ENCODE data around the gene MCM8. TPM values are rescaled to one million over a fixed set of nuclear protein-coding genes. Genes with fewer than 3 reads are reported as not detected.

MCM8 gene
- total RNA-seq, 1 donor from 2014 or later: 5.2 TPM

DNA sequence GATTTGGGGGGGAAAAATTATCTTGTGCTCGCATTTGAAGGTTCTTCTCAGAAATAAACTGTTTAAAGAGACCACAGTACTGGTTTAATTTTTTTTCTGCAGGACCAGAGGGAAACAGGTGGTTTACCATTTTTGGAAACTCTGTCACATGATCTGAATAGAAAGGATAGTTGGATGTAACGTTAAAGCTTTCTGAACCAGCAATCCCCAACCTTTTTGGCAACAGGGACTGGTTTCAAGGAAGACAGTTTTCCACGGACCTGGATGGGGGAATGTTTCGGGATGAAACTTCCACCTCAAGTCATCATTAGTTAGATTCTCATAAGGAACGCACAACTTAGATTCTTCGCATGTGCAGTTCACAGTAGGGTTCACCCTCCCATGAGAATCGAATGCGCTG lies 50.4 kb downstream of the MCM8 start:
- ATAC-seq (no peak), DNase-seq (no peak)
- peaks cover 6% of the 10 kb centered on the region for H3K4me1 ChIP-seq
- no peaks in the 10 kb centered on the region for H3K9me3 ChIP-seq
- peaks cover 1% of the 10 kb centered on the region for H3K36me3 ChIP-seq
- H3K27me3 ChIP-seq: no peaks in the 10 kb centered on the region
- H3K4me3 ChIP-seq: no peak overlapping the region
- TF ChIP-seq, protein P1, sequence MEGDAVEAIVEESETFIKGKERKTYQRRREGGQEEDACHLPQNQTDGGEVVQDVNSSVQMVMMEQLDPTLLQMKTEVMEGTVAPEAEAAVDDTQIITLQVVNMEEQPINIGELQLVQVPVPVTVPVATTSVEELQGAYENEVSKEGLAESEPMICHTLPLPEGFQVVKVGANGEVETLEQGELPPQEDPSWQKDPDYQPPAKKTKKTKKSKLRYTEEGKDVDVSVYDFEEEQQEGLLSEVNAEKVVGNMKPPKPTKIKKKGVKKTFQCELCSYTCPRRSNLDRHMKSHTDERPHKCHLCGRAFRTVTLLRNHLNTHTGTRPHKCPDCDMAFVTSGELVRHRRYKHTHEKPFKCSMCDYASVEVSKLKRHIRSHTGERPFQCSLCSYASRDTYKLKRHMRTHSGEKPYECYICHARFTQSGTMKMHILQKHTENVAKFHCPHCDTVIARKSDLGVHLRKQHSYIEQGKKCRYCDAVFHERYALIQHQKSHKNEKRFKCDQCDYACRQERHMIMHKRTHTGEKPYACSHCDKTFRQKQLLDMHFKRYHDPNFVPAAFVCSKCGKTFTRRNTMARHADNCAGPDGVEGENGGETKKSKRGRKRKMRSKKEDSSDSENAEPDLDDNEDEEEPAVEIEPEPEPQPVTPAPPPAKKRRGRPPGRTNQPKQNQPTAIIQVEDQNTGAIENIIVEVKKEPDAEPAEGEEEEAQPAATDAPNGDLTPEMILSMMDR (IDR thresholded peaks at IDR 0.05): no peak
- intact Hi-C loops (cut with DNase I): no loop called here
- no peak overlapping the region for H3K27ac ChIP-seq

DNA sequence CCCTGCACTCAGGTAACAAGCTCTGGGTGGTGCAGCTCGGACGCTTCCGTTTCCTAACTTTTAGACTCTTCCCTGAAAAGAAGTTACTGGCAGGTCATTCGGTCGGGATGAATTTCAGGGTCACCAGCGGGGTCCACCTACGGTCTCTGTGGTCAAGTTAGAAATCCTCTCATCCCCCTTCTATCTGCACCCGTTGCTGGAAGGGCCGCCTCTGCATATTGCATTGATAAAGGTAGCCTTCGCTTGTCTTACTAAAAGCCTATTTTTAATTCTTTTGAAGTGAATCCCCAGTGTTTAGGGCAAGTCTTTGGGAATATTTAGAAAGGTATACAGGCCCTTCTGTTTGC lies 56.1 kb downstream of the MCM8 start:
- no peak for DNase-seq
- Histone ChIP-seq H3K4me1 (peaks cover 32% of the 10 kb centered on the region), H3K36me3 (peaks cover 18% of the 10 kb centered on the region), H3K9me3 (no peaks in the 10 kb centered on the region), H3K27ac (peak overlapping the region; percentile 82), H3K4me3 (peak overlapping the region; percentile 78), H3K27me3 (no peaks in the 10 kb centered on the region)
- intact Hi-C loops (cut with DNase I): no loop called here
- TF ChIP-seq, protein P1 (IDR thresholded peaks at IDR 0.05): no peak
- no peak for ATAC-seq

DNA sequence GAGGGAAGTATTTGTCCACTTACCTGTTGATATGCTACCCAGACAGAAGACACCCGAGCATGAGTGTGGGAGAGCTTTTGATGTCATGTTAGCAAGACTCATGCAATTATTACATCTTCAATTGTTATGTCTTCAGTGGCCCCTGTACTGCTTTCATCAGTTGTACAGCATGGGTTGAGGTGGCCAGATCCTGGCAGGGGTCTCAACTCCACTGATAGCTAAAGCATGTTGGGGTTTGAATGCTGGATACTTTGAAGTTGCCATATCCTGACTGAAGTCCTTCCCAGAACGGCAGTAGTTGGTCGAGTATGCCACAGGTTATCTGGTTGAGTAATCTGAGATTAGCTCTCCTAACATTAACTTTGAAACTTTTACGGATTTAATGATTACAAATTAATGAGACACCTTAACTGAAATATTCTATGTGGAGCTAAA lies 56.7 kb downstream of the MCM8 start:
- no peak for ATAC-seq
- H3K4me3 ChIP-seq: peak overlapping the region; percentile 78
- peaks cover 24% of the 10 kb centered on the region for H3K36me3 ChIP-seq
- intact Hi-C loops (cut with DNase I): no loop called here
- TF ChIP-seq, protein P1 (IDR thresholded peaks at IDR 0.05): no peak
- DNase-seq: no peak
- no peaks in the 10 kb centered on the region for H3K9me3 ChIP-seq
- H3K4me1 ChIP-seq: peaks cover 32% of the 10 kb centered on the region
- no peaks in the 10 kb centered on the region for H3K27me3 ChIP-seq
- peak overlapping the region; percentile 82 for H3K27ac ChIP-seq

DNA sequence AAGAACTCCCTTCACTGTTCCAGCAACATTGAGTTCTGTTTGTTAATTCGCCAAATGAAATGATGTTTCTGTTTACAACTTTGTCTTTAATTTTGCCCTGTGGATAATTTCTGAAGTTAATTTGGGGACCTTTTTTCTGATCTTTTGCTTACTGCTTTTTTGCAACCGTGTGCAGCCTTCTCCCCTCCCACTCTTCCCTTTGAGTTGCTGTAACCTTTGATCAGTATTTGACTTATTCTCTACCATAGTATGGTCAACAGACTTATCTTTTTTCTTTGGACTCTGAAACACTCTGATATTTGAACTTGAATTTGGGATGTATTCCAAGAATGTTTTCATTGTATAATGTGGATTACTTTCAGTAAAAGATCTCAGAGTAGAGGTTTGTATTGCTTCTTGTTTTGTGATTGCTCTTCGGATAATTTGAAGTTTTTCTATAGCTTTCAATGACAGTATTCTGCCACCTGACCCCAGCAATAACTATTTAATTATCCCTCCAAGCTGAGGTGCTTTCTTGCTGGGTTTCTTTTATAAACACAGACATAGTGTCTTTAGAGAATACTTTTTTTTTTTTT lies 57.2 kb downstream of the MCM8 start:
- TF ChIP-seq, protein P1 (IDR thresholded peaks at IDR 0.05): no peak
- no peak for ATAC-seq
- intact Hi-C loops (cut with DNase I): no loop called here
- H3K9me3 ChIP-seq: no peaks in the 10 kb centered on the region
- peaks cover 32% of the 10 kb centered on the region for H3K4me1 ChIP-seq
- H3K27ac ChIP-seq: peak overlapping the region; percentile 82
- no peak for DNase-seq
- H3K4me3 ChIP-seq: peak overlapping the region; percentile 78
- no peaks in the 10 kb centered on the region for H3K27me3 ChIP-seq
- H3K36me3 ChIP-seq: peaks cover 29% of the 10 kb centered on the region

DNA sequence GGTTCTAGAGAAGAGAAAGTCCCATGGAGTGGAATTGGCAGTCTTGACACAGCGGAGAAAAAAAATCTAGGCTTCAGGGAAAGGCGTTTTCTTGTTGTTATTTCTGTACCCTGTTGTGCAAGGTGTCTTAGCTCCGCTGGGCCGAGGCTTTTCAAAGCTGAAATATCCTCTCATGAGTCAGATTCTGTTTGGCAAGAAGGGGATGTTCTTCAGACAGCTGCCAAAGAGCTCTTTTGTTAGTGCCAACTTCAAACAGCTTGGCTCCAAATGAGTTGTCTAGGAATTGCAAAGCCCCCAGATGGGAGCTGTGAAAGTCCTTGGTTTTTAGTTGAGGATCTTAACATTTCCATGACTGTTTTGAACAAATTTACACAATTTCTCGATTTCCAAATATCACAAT lies 57.8 kb downstream of the MCM8 start:
- ATAC-seq (peak; percentile 42), DNase-seq (no peak)
- no peaks in the 10 kb centered on the region for H3K9me3 ChIP-seq
- H3K27ac ChIP-seq: peak overlapping the region; percentile 82
- H3K4me3 ChIP-seq: peak overlapping the region; percentile 78
- intact Hi-C loops (cut with DNase I): no loop called here
- H3K4me1 ChIP-seq: peaks cover 32% of the 10 kb centered on the region
- TF ChIP-seq, protein P1 (IDR thresholded peaks at IDR 0.05): no peak
- H3K27me3 ChIP-seq: no peaks in the 10 kb centered on the region
- H3K36me3 ChIP-seq: peaks cover 35% of the 10 kb centered on the region

DNA sequence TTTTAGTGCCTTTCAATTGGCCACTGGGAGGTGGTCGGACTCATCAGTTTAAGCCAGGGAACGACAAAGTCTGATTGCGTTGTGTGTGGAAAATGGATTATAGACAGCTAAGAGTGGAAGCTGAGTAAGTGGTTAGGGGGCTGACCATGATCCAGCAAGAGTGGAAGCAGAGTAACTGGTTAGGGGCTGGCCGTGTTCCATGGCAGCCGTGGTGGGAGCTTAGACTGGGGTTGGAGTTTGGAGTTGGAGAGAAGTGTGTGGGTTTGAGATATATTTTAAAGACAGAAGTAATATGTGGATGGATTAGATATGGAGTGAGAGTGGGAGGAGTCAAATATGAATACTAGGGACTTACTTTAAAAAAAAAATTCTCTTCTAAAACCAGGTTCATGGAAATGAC lies 61.7 kb downstream of the MCM8 start:
- no peaks in the 10 kb centered on the region for H3K9me3 ChIP-seq
- ATAC-seq (no peak), DNase-seq (no peak)
- peaks cover 61% of the 10 kb centered on the region for H3K36me3 ChIP-seq
- TF ChIP-seq, protein P1 (IDR thresholded peaks at IDR 0.05): no peak
- no peak overlapping the region for H3K4me3 ChIP-seq
- no peak overlapping the region for H3K27ac ChIP-seq
- no peaks in the 10 kb centered on the region for H3K27me3 ChIP-seq
- H3K4me1 ChIP-seq: peaks cover 20% of the 10 kb centered on the region
- intact Hi-C loops (cut with DNase I): no loop called here
